NCI-H2081 (cell line): ENCODE results near the gene JARID2.
A peak's percentile ranks its signal among the peaks of the same experiment; 100 is the strongest.

ENCODE experiments used
- DNase-seq, 2 experiments: peaks; one replicate each; lab custom pipeline; 2025; lab: John Stamatoyannopoulos, UW

The JARID2 gene

DNA sequence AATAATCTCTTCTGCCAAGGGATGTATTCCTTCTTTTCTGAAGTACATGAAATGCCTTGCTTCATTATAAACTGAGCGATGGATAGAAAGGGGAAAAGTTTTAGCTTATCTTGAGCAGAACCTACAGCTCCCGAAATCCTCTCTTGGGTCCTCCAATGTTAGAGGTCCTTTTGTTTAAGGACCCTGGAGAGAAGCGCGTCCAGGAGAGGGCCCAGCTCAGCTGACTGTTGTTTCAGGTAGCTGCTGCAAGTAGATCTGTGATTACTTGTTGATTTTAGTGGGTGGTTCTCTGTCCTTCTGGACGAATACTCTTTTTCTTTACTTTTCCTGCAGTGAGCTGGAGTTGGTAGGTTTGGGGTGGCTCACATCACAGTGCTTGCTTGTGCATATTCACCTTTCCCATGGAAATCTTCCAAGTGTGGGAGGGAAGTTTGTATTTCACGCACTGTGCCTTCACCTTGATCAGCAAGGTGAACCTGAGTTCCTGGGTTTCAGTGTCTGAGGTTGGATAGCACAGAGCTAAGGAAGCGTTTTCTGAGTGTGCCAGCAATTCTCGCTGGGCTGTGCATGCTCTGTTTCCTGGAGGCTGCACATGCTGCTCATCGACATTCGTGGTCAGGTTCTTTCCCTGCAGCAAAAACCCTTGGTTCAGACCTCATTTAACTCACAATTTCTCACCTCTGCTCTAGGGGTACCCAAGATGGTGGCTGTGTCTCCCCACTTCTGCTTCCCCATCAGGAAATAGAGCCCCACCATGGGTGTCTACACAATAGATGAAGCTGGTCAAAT lies 176.3 kb downstream of the JARID2 start:
- no peak for DNase-seq

- no peak for DNase-seq
Measured at GRCh38 chr6:15423286-15423993, 177.6 kb downstream of the JARID2 start.

DNA sequence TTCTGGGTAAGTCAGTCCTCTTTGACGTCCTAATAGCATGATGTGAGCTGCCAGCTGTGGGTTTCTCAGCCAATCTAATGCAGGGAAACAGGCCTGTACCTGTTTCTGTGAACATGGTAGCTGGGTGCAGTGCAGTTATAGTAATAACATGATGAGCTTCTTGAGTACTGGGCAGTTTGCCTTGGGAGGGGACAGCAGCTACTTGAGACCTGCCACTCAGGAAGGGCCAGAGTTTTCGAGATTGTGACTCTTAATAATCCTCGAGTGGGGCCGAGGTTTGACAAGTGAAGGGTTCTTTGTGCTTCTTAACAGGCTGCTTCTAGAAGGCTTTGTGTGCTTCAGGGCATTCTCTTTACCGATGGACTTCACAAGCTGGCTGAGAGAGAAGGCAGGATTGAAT lies 180.1 kb downstream of the JARID2 start:
- DNase-seq: no peak

DNA sequence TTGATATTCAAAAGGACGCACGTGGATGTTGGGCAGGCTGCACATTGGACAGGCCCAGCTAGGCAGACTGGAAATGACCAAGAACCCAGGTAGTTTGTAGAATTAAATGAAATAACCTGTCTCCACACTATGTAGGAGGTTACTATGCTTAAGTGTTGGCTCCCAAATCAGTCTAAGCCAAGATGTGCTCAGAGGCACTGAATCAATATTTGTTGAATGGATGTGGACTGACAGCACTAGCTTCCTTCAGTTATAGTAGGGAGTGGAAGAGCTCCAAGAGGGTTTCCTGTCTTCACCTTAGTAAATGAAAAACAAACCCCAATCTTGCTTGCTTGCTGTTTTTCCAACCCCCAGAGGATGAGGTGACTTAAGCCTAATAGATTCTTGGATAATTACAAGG lies 180.5 kb downstream of the JARID2 start:
- DNase-seq: no peak

GRCh38 chr6:15426901-15427300 lies 181.0 kb downstream of the JARID2 start:
- no peak for DNase-seq

GRCh38 chr6:15427331-15428070 lies 181.6 kb downstream of the JARID2 start:
- DNase-seq: no peak

- no peak for DNase-seq
Measured at GRCh38 chr6:15429141-15430110, 183.6 kb downstream of the JARID2 start.

GRCh38 chr6:15430186-15430585 lies 184.3 kb downstream of the JARID2 start:
- DNase-seq: no peak

GRCh38 chr6:15430931-15431405 lies 185.1 kb downstream of the JARID2 start:
- no peak for DNase-seq

DNA sequence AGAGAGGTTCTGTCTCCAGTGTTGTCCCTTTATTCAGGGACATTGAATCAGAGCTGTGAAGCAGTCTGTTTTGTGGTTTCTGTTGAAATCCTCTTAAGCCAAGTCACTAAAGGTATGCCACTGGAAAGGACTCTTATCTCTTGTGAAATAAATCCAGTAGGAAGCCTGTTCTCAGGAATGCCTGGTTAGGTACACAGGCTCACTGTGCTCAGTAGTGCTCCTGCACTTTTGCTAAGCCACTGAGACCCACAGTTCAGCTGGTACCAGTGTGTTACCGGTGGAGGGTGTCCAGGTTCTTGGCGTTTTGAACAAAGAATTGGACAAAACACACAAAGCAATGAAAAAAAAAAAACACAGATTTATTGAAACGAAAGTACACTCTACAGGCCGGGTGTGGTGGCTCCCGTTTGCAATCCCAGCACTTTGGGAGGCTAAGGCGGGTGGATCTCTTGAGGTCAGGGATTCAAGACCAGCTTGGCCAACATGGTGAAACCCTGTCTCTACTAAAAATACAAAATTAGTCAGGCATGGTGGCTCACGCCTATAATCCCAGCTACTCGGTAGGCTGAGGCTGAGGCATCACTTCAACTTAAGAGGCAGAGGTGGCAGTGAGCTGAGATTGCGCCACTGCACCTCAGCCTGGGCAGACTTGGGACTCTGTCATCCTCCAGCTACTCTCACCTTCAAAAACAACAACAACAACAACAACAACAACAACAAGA lies 186.1 kb downstream of the JARID2 start:
- no peak for DNase-seq

DNA sequence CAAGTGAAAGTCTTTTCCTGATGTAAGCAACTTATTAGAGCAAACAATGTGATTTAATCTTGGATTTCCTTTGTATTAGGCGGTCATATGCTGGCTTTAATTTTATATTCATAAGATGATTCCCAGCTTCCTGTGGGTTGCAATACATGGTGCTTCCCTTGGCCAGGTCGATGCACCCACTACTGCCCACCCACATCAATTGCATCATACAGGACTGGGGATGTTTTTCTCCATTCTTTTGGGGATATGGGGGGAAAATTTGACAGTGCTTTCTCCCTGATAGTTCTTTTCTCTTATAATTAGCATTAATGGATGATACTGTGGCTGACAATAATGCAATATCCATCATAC lies 187.6 kb downstream of the JARID2 start:
- DNase-seq: no peak

DNA sequence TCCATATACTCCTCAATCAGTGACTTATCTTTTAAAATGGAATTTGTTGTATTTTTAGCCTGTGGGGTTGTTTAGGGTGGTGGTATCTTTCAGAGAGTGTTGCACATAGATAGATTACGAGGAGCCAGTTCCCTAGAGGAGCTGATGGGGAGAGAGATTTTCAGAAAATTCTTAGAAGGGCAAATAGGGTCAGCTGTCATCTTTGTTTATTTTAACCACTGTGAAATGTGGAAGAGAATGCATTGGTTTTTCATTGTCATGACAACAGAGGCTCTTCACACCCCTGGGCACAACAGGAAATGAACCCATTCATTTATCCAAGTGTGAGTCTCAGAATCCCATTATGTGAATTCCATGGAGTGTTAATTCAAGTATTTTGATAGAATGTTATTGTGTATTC lies 188.4 kb downstream of the JARID2 start:
- DNase-seq: peak in 1 of 2 experiments; percentile 35

DNA sequence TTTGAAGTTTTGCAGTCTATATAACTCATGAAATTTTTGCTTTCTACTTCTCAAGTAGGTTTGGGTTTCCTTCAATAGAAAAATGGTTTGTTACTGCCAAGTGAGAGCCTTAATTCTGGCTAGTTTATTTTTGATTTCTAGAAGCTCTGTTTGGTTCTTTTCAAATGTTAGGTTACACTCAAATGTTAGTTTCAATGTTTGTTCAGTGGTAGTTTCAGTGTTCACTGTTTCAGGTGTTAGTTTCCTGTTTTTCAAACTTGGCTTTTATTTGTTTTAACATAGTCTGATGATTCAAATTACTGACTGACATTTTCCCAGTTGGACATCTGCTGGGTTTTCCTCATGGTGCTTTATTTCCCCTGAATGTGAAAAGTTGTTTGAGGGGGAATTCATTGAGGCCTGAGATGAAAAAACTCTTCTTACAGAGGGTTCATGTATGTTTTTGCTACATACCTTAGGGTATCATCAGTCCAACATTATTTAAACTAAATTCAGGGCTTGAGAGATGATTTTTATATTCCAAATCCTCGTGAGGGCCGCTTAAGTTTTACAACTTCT lies 189.0 kb downstream of the JARID2 start:
- no peak for DNase-seq

GRCh38 chr6:15435468-15435867 lies 189.6 kb downstream of the JARID2 start:
- no peak for DNase-seq

- no peak for DNase-seq
Measured at GRCh38 chr6:15436451-15436850, 190.6 kb downstream of the JARID2 start.

GRCh38 chr6:15437090-15437635 lies 191.3 kb downstream of the JARID2 start:
- no peak for DNase-seq

DNA sequence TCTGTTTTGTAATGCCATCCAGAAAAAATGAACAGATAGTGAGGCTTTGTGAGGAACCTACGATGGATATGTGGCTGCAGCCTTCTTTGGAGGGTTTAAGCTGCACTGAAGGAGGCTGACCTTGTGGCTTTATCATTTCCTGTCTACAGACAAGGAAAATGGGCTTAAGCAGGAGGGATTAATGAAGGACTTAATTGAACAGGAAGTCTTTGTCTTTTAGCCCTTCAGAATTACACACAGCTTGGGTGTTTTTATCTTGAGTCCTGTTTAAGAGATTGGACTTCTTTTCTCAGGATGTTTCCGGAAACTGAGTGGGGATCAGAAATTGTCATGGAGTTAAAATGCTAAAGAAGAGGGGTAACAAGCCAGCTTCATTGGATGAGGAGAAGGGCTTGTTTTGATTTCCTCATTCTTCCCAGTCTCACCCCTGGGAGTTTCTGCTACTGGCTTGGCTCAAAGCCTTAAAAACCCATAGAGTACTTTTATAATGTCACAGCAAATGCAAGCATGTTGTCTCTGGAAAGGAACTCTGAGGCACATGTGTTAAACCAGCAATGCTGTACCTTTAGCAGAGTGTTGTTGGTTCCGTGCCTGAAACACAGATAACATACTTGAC lies 193.6 kb downstream of the JARID2 start:
- DNase-seq: no peak

DNA sequence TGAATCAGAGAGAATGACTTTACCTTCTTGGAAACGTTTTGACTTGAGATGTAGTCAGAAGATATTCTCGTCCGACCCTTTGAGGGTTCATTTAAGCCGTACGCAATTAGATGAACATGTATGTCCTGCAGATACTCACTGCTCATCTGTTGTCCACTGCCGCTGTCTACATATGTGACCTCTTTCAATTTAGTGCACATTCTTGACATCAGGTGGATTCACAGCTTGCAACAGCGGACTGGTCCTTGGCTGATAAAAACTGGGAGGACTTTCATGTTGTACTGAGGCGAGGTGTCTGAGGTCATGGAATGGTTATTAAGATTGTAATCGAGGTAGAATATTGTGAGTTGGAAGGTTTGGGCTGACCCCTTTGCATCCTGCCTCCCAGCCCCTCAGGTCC lies 194.2 kb downstream of the JARID2 start:
- no peak for DNase-seq

- DNase-seq: peak; percentile 57 to 68
Measured at GRCh38 chr6:15441215-15441868, 195.5 kb downstream of the JARID2 start.
